Progenitor cell of endocrine pancreas (in vitro differentiated cells): ENCODE results near the gene MEIKIN. TPM values are rescaled to one million over a fixed set of nuclear protein-coding genes. Genes with fewer than 3 reads are reported as not detected.

Experiments
- DNase-seq: peaks from one replicate; pipeline ENCODE4 v3.0.0; 2021; ENCODE audit warnings: low spot score; ENCODE audit not compliant: unreplicated experiment
- H3K27ac Mint-ChIP-seq: 2 replicates; pipeline ENCODE4 v1.8.0; 2021; ENCODE audit warnings: mild to moderate bottlenecking, moderate library complexity, mixed read lengths
- H3K27me3 Mint-ChIP-seq: 2 replicates; pipeline ENCODE4 v1.8.0; 2021; ENCODE audit warnings: mixed read lengths
- H3K36me3 Mint-ChIP-seq: 2 replicates; pipeline ENCODE4 v1.8.0; 2022; ENCODE audit warnings: mixed read lengths; ENCODE audit not compliant: insufficient read depth
- H3K4me1 Mint-ChIP-seq: 2 replicates; pipeline ENCODE4 v1.8.0; 2021; ENCODE audit warnings: low read depth, mixed read lengths
- H3K4me3 Mint-ChIP-seq: 2 replicates; pipeline ENCODE4 v1.8.0; 2021; ENCODE audit warnings: low read depth, mild to moderate bottlenecking, moderate library complexity, mixed read lengths
- H3K9me3 Mint-ChIP-seq: 2 replicates; pipeline ENCODE4 v1.8.0; 2021; ENCODE audit warnings: low read depth, mixed read lengths
- CTCF ChIP-seq: fragments of 200-600 bp; sonication (generic); IDR thresholded peaks from one replicate; pipeline ENCODE4 v1.5.0; 2021; ENCODE audit warnings: antibody characterized with exemption, mild to moderate bottlenecking; ENCODE audit not compliant: unreplicated experiment
- total RNA-seq: library from RNA; stranded (reverse); gene quantifications from 2 replicates; pipeline ENCODE4 v1.2.1, GENCODE V29; 2021

Gene MEIKIN
- total RNA-seq, 1 donor from 2014 or later: not detected

GRCh38 chr5:131787736-131788135 lies 157.7 kb downstream of the MEIKIN start:
- TF ChIP-seq CTCF: no peak
- peaks cover 9% of the 10 kb centered on the region for H3K36me3 Mint-ChIP-seq
- H3K4me3 Mint-ChIP-seq: no peak overlapping the region
- no peaks in the 10 kb centered on the region for H3K27me3 Mint-ChIP-seq
- H3K9me3 Mint-ChIP-seq: peaks cover 7% of the 10 kb centered on the region
- H3K27ac Mint-ChIP-seq: peak overlapping the region; percentile 4
- H3K4me1 Mint-ChIP-seq: peaks cover 10% of the 10 kb centered on the region
- DNase-seq: no peak

DNA sequence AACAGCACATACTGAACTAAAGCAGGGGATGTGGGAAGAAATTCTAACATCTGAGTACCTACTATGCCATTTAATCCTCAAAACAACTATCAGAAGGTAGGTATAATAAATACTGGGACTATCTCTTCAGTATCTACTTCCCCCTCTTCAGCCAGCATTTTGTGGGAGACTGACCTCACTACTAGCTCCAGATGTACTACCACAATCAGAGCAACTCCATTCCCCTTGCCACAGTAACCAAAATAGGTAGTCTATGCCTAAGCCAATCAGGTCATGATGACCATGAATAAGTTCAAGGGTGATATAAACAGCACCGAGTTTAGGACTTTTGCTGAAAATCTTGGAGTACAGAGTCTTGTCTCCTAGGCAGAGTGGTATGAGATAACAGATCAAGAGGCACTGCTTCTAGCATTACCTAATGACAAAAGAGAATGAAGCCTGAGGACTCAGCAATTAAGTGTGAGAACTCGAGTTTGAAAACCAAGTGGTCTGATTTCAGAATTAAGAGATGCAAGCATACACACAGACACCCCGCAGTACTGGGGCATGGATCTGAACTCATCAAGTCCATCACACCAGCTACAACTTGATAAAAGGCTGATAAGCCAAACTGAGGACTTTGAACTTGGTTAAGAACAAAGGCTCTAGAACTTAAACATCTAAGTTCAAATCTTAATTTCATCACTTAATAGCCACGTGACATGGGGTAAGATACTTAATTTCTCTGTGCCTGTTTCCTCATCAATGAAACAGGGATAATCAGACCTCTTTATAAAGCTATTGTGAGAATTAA lies 158.4 kb downstream of the MEIKIN start:
- no peak for DNase-seq
- no peak overlapping the region for H3K27ac Mint-ChIP-seq
- H3K4me3 Mint-ChIP-seq: no peak overlapping the region
- no peaks in the 10 kb centered on the region for H3K27me3 Mint-ChIP-seq
- H3K9me3 Mint-ChIP-seq: peaks cover 7% of the 10 kb centered on the region
- H3K4me1 Mint-ChIP-seq: peaks cover 10% of the 10 kb centered on the region
- peaks cover 12% of the 10 kb centered on the region for H3K36me3 Mint-ChIP-seq
- TF ChIP-seq CTCF: no peak

DNA sequence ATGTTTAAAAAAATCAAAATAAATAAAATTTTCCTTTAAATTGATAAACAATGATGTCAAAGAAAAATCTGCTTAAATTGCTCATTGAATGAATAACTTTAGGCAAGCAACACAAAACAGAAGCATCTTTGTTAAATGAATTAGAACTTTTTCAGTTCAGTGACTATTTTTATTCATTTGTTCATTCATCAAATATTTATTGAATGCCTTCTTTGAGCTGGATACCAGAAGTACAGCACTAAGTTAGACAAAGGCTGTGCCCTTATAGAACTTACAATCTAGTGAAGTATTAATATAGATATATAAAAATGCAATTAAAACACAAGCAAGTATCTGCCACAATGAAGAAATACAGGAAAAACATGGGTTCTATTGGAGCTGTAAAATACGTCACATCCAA lies 159.4 kb downstream of the MEIKIN start:
- DNase-seq: no peak
- Mint-ChIP-seq H3K4me3 (no peak overlapping the region), H3K9me3 (peaks cover 10% of the 10 kb centered on the region), H3K27ac (no peak overlapping the region), H3K4me1 (peaks cover 10% of the 10 kb centered on the region), H3K36me3 (peaks cover 17% of the 10 kb centered on the region), H3K27me3 (no peaks in the 10 kb centered on the region)
- no peak for TF ChIP-seq CTCF

DNA sequence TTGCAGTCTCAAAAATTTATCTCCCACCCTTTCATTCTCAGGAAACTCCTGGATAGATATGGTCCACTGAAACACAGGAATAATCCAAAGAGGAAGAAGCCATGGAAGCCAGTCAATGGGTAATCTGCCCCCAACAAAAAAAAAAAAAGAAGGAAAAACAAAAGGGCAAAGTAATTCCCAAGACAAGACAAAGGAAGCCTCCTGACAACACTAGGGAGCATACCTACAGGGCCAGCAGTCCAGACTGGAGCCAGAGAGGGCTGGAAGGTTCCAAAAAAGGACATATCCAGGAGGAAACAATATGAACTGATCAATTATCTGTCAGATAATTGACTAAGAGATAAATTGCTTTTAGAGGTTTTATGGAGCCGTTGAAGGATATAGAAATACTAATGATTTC lies 161.6 kb downstream of the MEIKIN start:
- DNase-seq: no peak
- Mint-ChIP-seq H3K27me3 (no peaks in the 10 kb centered on the region), H3K4me3 (no peak overlapping the region), H3K4me1 (peaks cover 10% of the 10 kb centered on the region), H3K9me3 (peaks cover 6% of the 10 kb centered on the region), H3K36me3 (peaks cover 15% of the 10 kb centered on the region), H3K27ac (peak overlapping the region; percentile 39)
- TF ChIP-seq CTCF: no peak

DNA sequence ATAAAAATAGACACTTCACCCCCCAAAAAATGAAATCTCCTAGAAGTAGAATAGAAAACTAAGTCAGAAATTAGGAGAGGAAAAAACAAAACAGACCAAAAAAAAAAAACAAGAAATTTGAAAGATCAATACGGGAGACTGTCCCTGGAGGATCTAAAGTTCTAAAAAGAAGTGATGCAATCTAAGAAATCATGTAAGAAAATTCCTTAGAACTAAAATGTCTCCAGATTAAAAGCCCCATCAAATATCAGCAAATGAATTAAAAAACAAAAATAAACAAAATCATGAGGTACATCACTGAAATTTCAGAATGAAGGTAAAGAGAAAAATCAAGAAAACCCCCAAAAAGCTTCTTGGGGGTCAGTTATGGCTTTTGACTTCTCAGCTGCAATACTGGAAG lies 162.1 kb downstream of the MEIKIN start:
- no peak for DNase-seq
- H3K4me3 Mint-ChIP-seq: no peak overlapping the region
- no peak for TF ChIP-seq CTCF
- H3K4me1 Mint-ChIP-seq: peaks cover 10% of the 10 kb centered on the region
- H3K27ac Mint-ChIP-seq: no peak overlapping the region
- H3K9me3 Mint-ChIP-seq: peaks cover 6% of the 10 kb centered on the region
- H3K36me3 Mint-ChIP-seq: peaks cover 15% of the 10 kb centered on the region
- H3K27me3 Mint-ChIP-seq: no peaks in the 10 kb centered on the region
